GM12878 (cell line): ENCODE results near the gene RGL1. TPM values are rescaled to one million over a fixed set of nuclear protein-coding genes. Genes with fewer than 3 reads are reported as not detected.
A peak's percentile ranks its signal among the peaks of the same experiment; 100 is the strongest.

Experiments used
- ATAC-seq: fragments of 200-7000 bp; cut with Tn5 transposase; 3 replicates; pipeline ENCODE4 v1.9.1; 2020; ENCODE audit warnings: mild to moderate bottlenecking, moderate library complexity
- BruUV-seq: library from RNA; stranded (reverse); fragments of 400-500 nt; replicated peaks from 2 replicates; lab custom pipeline; 2021; lab: Mats Ljungman, UMichigan
- CTCF ChIA-PET: fragments of 300-600 bp; sonication (Branson Sonifier 250); formaldehyde crosslinking; extraction: SDS; loops from one replicate; lab custom pipeline; 2021; ENCODE audit warnings: inconsistent platforms; lab: Yijun Ruan, JAX
- POLR2A ChIA-PET: fragments of 350-600 bp; formaldehyde crosslinking; extraction: SDS; loops from one replicate; lab custom pipeline; 2021; ENCODE audit warnings: inconsistent platforms; lab: Charles Lee
- RAD21 ChIA-PET: fragments of 300-600 bp; sonication (Branson Sonifier 250); formaldehyde crosslinking; loops from one replicate; lab custom pipeline; 2023; ENCODE audit warnings: antibody characterized with exemption; ENCODE audit not compliant: unreplicated experiment; lab: Charles Lee
- SMC1A ChIA-PET: fragments of 300-600 bp; sonication (Branson Sonifier 250); formaldehyde crosslinking; loops from one replicate; lab custom pipeline; 2023; ENCODE audit not compliant: unreplicated experiment, uncharacterized antibody; lab: Charles Lee
- DNase-seq: peaks from one replicate; pipeline ENCODE4 v3.0.0-alpha.2; 2011; ENCODE audit warnings: low read depth, low spot score
- FAIRE-seq: peaks from 3 replicates; lab custom pipeline; 2011; peaks lifted over from hg19 to GRCh38; lab: Jason Lieb, UNC
- H2AFZ ChIP-seq: 2 replicates; pipeline ENCODE4 v1.6.0; 2011; ENCODE audit warnings: low read depth, low read length, control low read depth; ENCODE audit not compliant: control insufficient read depth
- H3K27ac ChIP-seq: 2 replicates; pipeline ENCODE4 v1.5.1; 2011; ENCODE audit warnings: control low read depth; ENCODE audit not compliant: control insufficient read depth, insufficient read depth
- H3K27me3 ChIP-seq, 2 experiments: replicated peaks in 1 of 2; 2 replicates each; pipeline versions ENCODE4 v1.6.0 to v1.6.1; 2011; ENCODE audit warnings: low read length in 1 of 2; ENCODE audit not compliant: control insufficient read depth in 2 of 2, insufficient read depth in 2 of 2
- H3K36me3 ChIP-seq, 2 experiments: 2 replicates each; pipeline ENCODE4 v1.5.1; 2011; ENCODE audit warnings: low read length in 1 of 2; ENCODE audit not compliant: control insufficient read depth in 2 of 2, insufficient read depth in 2 of 2
- H3K4me1 ChIP-seq: 2 replicates; pipeline ENCODE4 v1.6.1; 2011; ENCODE audit warnings: mild to moderate bottlenecking, low read length, moderate library complexity, mixed read lengths; ENCODE audit not compliant: control insufficient read depth, insufficient read depth
- H3K4me2 ChIP-seq: 2 replicates; pipeline ENCODE4 v1.6.0; 2011; ENCODE audit warnings: control low read depth; ENCODE audit not compliant: control insufficient read depth, insufficient read depth
- H3K4me3 ChIP-seq: fragments of 200-600 bp; sonication (generic); 2 replicates; pipeline ENCODE4 v1.5.1; 2016
- H3K79me2 ChIP-seq: 2 replicates; pipeline ENCODE4 v1.6.0; 2011; ENCODE audit warnings: low read length; ENCODE audit not compliant: control insufficient read depth, insufficient read depth
- H3K9ac ChIP-seq: 2 replicates; pipeline ENCODE4 v1.8.0; 2011; ENCODE audit warnings: low read length, control low read depth, mixed read lengths; ENCODE audit not compliant: control insufficient read depth, insufficient read depth
- H3K9me3 ChIP-seq: replicated peaks from 3 replicates; pipeline ENCODE4 v1.5.1; 2011; ENCODE audit warnings: mild to moderate bottlenecking, low read length; ENCODE audit not compliant: control insufficient read depth, insufficient read depth
- H4K20me1 ChIP-seq: 2 replicates; pipeline ENCODE4 v1.6.0; 2011; ENCODE audit not compliant: control insufficient read depth, insufficient read depth
- EED ChIP-seq: sonication (generic); IDR thresholded peaks from 2 replicates; pipeline ENCODE4 v1.6.1; 2016; ENCODE audit warnings: antibody characterized with exemption, low read depth
- ETV6 ChIP-seq, 2 experiments: fragments of 450-650 bp in 1 of 2; IDR thresholded peaks in 1 of 2; conservative IDR thresholded peaks in 1 of 2; 2 replicates each; pipeline ENCODE4 v1.6.1; 2014; ENCODE audit warnings: antibody characterized with exemption in 1 of 2, borderline replicate concordance in 1 of 2, low read depth in 1 of 2, mild to moderate bottlenecking in 1 of 2, moderate library complexity in 1 of 2
- FOXM1 ChIP-seq: IDR thresholded peaks from 2 replicates; pipeline ENCODE4 v1.6.1; 2012; ENCODE audit warnings: low read depth, mild to moderate bottlenecking, inconsistent platforms, low read length, moderate library complexity
- GABPA ChIP-seq: IDR thresholded peaks from 2 replicates; pipeline ENCODE4 v1.6.1; 2014; ENCODE audit warnings: antibody characterized with exemption, low read depth, mild to moderate bottlenecking, inconsistent platforms
- MTA3 ChIP-seq: IDR thresholded peaks from 2 replicates; pipeline ENCODE4 v1.6.1; 2012; ENCODE audit warnings: low read length, inconsistent platforms, borderline replicate concordance
- MXI1 ChIP-seq: fragments of 150-350 bp; IDR thresholded peaks from 2 replicates; pipeline ENCODE4 v1.6.1; 2011; ENCODE audit warnings: low read depth, mild to moderate bottlenecking, inconsistent platforms, low read length, improper control_type of control experiment
- PBX3 ChIP-seq: IDR thresholded peaks from 2 replicates; pipeline ENCODE4 v1.6.1; 2011; ENCODE audit warnings: mild to moderate bottlenecking, low read depth, low read length, moderate library complexity; ENCODE audit not compliant: insufficient replicate concordance
- RAD51 ChIP-seq: fragments of 450-650 bp; IDR thresholded peaks from 2 replicates; pipeline ENCODE4 v1.6.1; 2016; ENCODE audit warnings: moderate library complexity, mild to moderate bottlenecking, inconsistent platforms
- RCOR1 ChIP-seq: conservative IDR thresholded peaks from 2 replicates; pipeline ENCODE4 v1.6.1; 2012; ENCODE audit warnings: low read depth, low read length, improper control_type of control experiment
- RUNX3 ChIP-seq: IDR thresholded peaks from 2 replicates; pipeline ENCODE4 v1.6.1; 2012; ENCODE audit warnings: low read length, inconsistent platforms
- SPI1 ChIP-seq: IDR thresholded peaks from 2 replicates; pipeline ENCODE4 v1.6.1; 2011; ENCODE audit warnings: low read depth, mild to moderate bottlenecking, low read length, moderate library complexity, borderline replicate concordance; ENCODE audit not compliant: insufficient read depth
- SUZ12 ChIP-seq: fragments of 200-600 bp; sonication (generic); IDR thresholded peaks from one replicate; pipeline ENCODE4 v1.6.1; 2018; ENCODE audit warnings: antibody characterized with exemption, mild to moderate bottlenecking; ENCODE audit not compliant: unreplicated experiment
- TAF1 ChIP-seq: IDR thresholded peaks from 2 replicates; pipeline ENCODE4 v1.6.1; 2011; ENCODE audit warnings: mild to moderate bottlenecking, low read depth, low read length, borderline replicate concordance
- TCF7 ChIP-seq: IDR thresholded peaks from 2 replicates; pipeline ENCODE4 v1.6.1; 2014; ENCODE audit warnings: antibody characterized with exemption, borderline replicate concordance
- ZBTB40 ChIP-seq: fragments of 450-650 bp; IDR thresholded peaks from 2 replicates; pipeline ENCODE4 v1.6.1; 2016; ENCODE audit warnings: mild to moderate bottlenecking, moderate library complexity, borderline replicate concordance
- WGBS: methylation state at CpG from one replicate; pipeline ENCODE4 v1.1.6; 2016; ENCODE audit warnings: low lambda C conversion rate; ENCODE audit not compliant: insufficient replicate concordance, insufficient coverage; ENCODE audit errors: missing lambda C conversion rate; 5-methylcytosine and 5-hydroxymethylcytosine counted together
- in situ Hi-C: fragments of 300-500 bp; cut with MboI; formaldehyde crosslinking; loops from 9 replicates; pipeline ENCODE4 v1.14.3; 2018; ENCODE audit warnings: mixed read lengths
- intact Hi-C: fragments of 100-400 bp; cut with micrococcal nuclease; formaldehyde crosslinking; loops from one replicate; pipeline ENCODE4 v1.14.2; 2022; ENCODE audit not compliant: unreplicated experiment
- polyA plus RNA-seq, 11 experiments: library from polyadenylated mRNA; depleted of rRNA in 4 of 11; unstranded in 6 of 11; stranded (reverse) in 5 of 11; fragments of >200 nt; fragmentation: Nextera tagmentation in 4 of 11; fragmentation: Illumina TruSeq in 1 of 11; extraction: Ambion mirVana in 4 of 11; extraction: Trizol in 1 of 11; gene quantifications; 1 replicate in 1 of 11; 2 replicates in 10 of 11; pipeline versions ENCODE4 v1.2.1 to v1.2.3, GENCODE V29; 2011 to 2016; ENCODE audit warnings: inconsistent platforms in 2 of 11, missing spikeins in 2 of 11, low read depth in 1 of 11
- total RNA-seq, 4 experiments: library from RNA; depleted of rRNA in 3 of 4; stranded (reverse); fragments of >200 nt in 3 of 4; fragmentation: Illumina TruSeq in 1 of 4; extraction: Trizol in 1 of 4; gene quantifications; 2 replicates each; pipeline versions ENCODE4 v1.2.1 to v1.2.3, GENCODE V29; 2013 to 2021
- TF ChIP-seq, protein P1 (sequence below): IDR thresholded peaks from 2 replicates; pipeline ENCODE4 v1.6.1; 2012; ENCODE audit warnings: low read depth, low read length, improper control_type of control experiment

Gene RGL1
- total and polyA plus RNA-seq, 10 of the 15 experiments (the other 5 are each of a cell fraction or from before 2014, with no cell fraction given) = 8.1 to 25.0 (median 19.0) TPM

DNA sequence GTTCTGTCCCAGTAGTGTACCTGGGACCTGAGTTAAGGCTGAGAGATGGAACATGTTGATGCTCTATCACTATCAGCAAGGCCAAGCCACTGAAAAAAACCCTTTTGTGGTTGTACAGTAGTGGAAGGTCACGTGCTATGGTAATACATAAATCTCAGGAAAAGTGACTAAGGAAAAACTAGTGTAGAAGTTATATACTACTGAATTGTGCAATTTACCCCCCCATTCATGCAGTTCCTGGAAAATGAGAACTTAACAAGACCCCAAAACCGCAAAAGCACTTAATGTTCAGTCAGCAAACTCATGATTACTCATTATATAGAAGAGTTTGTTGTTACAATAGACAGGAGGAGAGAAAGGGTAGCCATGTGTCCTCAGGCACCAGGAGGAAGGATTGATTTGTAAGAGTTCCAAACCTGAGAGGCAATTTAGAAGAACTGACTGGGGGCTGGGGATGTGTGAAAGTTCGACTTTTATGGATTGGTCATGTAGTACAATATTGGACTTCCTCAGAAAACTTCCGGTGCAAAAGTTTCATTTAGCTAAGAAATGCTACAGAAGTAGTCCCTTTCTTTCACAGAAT, 91.6 kb downstream of the RGL1 start:
- POLR2A ChIA-PET = interaction anchor here (0.7 to 3.5 kb wide), 4 partner anchors 19 to 241 kb away, joined by 3 to 16 read pairs (median 4); no protein-coding TSS in a partner anchor
- RAD21 ChIA-PET = interaction anchor here (0.7 to 3.1 kb wide), 5 partner anchors 14 to 241 kb away, joined by 3 to 61 read pairs (median 18); no protein-coding TSS in a partner anchor
- peak; percentile 27 for ATAC-seq
- TF ChIP-seq TAF1 (peak; percentile 50; the same call in 1 of the 2 replicates), SPI1 (peak; percentile 47), EED (peak; percentile 63), ETV6 (conservative IDR thresholded peaks at IDR 0.05 in 1 of 2, IDR thresholded peaks at IDR 0.05 in 1 of 2; ENCODE audit: borderline replicate concordance in 1 of 2, low read depth in 1 of 2) (peak in 1 of 2 experiments; percentile 27; a peak in 1 of 4 replicates), MTA3 (no peak), RAD51 (peak; percentile 65), SUZ12 (no peak), ZBTB40 (no peak), RUNX3 (peak; percentile 90), GABPA (0 out of 2 replicates have a peak, but pooled peaks have one; percentile 38), MXI1 (no peak), PBX3 (no peak), FOXM1 (peak; percentile 18; the same call in 1 of the 2 replicates), RCOR1 (no peak), TCF7 (no peak)
- TF ChIP-seq, protein P1, sequence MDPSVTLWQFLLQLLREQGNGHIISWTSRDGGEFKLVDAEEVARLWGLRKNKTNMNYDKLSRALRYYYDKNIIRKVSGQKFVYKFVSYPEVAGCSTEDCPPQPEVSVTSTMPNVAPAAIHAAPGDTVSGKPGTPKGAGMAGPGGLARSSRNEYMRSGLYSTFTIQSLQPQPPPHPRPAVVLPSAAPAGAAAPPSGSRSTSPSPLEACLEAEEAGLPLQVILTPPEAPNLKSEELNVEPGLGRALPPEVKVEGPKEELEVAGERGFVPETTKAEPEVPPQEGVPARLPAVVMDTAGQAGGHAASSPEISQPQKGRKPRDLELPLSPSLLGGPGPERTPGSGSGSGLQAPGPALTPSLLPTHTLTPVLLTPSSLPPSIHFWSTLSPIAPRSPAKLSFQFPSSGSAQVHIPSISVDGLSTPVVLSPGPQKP = no peak

More for the DNA sequence above, 91.6 kb downstream of the RGL1 start:
- WGBS = 73% methylated on average over 4 of the region's 4 CpGs
- intact Hi-C loops (loop anchor here (1.0 to 5.0 kb wide), 3 partner anchors 15 to 304 kb away; partner anchors contain the start of genes NCF2 and RGL1), in situ Hi-C loops (no loop called here)
- 0 out of 2 replicates have a peak overlapping the region, but pooled peaks have one; percentile 17 for H3K9ac ChIP-seq
- no peaks in the 10 kb centered on the region; the same call in 2 of the 3 replicates for H3K9me3 ChIP-seq
- CTCF ChIA-PET = interaction anchor here (2.2 to 4.3 kb wide), 5 partner anchors 14 to 242 kb away, joined by 7 to 64 read pairs (median 26); partner anchors contain the start of gene APOBEC4
- peak overlapping the region; percentile 89 for H3K4me2 ChIP-seq
- no peak overlapping the region for H2AFZ ChIP-seq
- FAIRE-seq (no peak), DNase-seq (no peak)
- SMC1A ChIA-PET = interaction anchor here (1.5 to 12.0 kb wide), 6 partner anchors 14 to 262 kb away, joined by 6 to 134 read pairs (median 11); partner anchors contain the start of gene APOBEC4
- peaks cover 5 to 24% of the 10 kb centered on the region in 2 experiments; a peak in 3 of 4 replicates for H3K36me3 ChIP-seq
- peak overlapping the region; percentile 97 for H3K27ac ChIP-seq
- H3K4me1 ChIP-seq = peaks cover 80% of the 10 kb centered on the region
- no peaks in the 10 kb centered on the region for H4K20me1 ChIP-seq
- no peaks in the 10 kb centered on the region for H3K27me3 ChIP-seq
- no TSS peak for BruUV-seq
- H3K79me2 ChIP-seq = peaks cover 8% of the 10 kb centered on the region
- no peak overlapping the region; the same call in 1 of the 2 replicates for H3K4me3 ChIP-seq
